ENCODE data around the gene MPV17.

The MPV17 gene

DNA sequence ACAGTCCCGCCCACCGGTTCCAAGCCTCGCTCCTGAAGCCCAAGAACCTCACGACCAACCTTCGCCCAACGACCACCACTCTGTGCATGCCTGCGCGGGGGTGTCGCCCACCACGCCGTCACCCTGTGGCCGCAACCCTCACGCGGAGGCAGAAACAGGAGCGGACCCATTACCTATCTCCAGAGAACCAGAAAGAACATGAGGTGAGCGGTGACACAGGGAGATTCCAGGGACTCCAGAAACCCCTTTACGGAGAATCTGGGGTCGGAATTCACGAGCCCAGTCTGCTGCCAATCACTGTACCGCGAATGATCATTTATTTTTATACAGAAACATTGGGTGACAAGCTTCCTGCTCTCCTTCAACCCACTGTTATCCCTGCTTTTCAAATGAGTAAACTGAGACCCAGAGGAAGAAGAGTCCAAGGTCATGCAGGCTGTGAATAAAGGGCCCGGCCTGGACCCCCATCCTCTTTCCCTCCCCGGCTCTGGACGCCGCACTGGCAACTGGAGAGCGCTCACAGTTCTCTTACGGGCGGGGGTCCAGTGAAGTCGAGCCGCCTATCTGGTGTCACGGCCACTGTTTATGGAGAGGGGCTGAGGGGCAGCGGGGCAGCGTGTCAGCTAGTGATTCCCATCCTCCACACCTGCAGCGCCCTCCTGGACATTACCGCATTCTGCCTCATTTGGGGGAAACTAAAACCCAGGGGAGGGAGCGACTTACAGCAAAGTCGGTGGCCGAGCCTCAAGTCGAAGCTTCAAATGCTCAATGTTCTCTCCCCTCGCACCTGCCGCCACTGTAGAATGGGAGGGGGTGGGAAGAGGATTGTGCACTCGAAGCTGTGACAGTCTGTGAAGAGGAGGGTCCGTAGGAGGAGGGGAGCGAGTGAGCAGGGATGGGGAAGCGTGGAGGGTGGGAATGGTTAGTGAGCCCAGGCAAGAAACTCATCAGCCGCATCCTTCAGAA is 59.3 kb downstream of the MPV17 start:
- no peak for DNase-seq

DNA sequence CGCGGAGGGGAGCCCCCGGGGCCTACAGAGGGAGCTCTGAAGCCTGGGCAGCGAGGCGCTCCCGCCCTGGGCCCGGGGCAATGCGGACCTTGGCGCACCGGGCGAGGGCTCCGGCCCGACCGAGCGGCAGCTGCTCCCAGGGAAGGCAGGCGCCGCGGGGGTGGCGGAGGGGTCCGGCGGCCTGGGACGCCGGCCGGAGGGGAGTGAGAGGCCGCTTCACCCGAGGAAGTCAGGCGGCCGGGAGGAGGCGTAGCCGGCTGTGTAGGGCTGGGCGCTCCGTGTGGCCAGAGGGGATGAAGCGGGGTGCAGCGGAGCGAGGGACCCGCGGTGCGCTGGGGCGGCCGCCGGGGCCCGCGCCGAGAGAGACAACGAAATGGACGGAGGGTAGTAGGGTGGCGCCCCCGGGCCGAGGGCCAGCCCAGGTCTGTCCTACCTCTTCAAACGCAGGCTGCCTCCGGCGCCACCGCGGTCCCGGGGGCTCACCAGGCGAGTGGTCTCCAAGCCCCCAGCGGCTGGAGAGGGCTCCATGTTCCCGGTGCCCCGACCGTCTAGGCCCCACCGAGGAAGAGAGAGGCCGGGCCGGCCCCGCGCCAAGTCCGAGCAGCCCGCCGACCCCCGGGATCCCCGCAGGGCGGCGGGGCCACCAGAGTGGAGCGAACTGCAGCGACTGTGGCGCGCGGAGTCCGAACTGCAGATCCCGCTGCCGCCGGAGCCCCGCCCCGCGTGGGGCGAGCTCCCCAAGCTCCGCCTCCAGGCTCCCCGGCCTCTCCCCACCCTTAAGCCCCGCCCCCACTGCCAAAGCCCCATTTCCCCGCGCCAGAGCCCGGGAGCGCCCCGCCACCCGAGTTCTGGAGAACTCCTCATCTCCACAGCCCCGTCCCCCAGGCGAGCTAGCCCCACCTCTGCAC is 60.3 kb downstream of the MPV17 start, which contains the start of gene SLC30A3:
Gene SLC30A3, minus strand, starts transcription at position 669 of the 908 bp plus-strand sequence. Its CDS starts 141 bp downstream, at position 528.
- DNase-seq = peak; percentile 65 to 72

DNA sequence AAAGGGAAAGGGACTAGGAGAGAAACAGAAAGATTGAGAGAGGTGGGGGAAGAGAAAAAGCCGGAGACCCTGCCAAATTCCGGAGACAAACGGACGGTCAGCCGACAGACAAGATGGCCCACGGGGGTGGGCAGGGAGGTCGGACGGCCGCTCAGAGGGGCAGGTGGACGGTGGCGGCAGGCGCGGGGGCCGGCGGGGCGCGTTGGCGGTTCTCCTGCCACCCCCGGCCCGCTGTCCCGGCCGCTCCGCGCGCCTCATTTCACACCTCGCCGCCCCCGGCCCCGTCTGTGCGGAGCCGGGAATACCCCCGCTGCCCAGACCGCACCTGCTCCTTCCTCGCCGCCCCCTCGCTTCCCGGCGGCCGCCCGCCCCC is 61.0 kb downstream of the MPV17 start:
- no peak for DNase-seq

DNA sequence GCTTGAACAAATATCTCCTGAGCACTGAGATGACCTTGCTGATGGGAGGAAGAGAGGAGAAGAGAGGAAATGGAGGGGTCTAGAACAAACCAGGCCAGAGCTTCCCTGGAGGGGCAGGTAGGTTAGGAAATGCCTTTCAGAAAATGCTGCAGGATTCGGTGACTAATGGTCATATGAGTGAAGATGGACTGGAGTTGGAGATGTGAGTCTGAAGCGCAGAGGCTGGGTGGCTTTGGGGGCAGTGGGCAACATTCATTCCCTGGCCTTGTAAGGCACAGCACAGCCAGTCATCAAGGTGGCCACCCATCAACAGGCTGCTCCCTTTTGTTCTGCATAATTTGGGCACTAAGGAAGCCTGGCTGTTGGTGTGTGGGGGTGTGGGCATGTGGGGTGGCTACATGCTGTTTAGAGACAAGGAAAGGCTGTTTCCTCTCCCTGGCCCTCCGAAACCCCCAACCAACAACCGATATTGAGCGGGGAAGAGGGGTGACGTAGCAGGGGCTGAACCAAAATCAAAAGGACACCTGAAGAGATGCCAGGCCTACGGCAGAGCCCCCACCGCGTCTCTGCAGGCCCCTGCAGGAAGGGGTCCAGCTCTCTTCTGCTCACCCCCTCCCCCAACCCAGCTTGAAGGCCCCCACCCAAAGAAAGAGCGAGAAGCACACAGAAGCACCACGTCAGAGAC is 61.5 kb downstream of the MPV17 start:
- no peak for DNase-seq

Measured in inflammatory macrophage treated with lipopolysaccharide for 1 hour (primary cell).